DMS 273 treated with DMSO at 0.1 percent for 48 hours (cell line): Measurements from ENCODE around the gene BCL7A.
"Not testable (repeated sequence)": the region's sequence is repeated elsewhere in the genome, so short reads cannot be mapped to it uniquely, and the experiment has no call there.

Experiments
- DNase-seq: peaks from one replicate; lab custom pipeline; 2025; lab: John Stamatoyannopoulos, UW

BCL7A gene

DNA sequence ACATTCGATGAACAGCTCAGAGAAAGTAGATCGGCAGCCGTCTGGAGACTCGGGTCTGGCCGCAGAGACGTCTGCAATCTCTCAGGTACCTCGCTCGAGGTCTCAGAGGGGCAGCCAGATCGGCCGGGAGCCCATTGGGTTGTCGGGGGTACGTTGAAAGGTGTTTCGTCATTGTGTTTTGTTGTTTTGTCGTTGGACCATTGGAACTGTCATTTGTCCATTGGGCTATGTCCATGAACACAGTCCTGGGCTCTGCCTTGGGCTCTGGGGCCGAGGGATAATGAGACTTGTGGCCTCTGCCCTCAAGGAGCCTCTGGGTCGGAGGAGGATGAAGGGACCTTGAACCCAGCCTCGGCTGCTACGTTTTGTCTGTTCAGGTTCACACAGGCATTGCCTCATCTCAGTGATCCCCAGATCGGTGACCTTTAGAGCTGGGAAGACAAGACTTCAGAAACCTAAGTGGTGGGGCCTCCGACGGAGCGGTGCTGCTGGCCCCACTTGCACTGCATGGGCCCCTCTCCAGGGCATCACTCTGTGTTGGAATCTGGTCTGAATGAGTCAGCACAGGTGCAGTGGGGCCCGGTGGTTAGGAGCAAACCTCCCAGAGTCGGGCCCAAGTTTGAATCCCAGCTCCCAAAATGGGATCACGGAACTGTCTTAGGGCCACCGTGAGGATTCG is 33.3 kb downstream of the BCL7A start:
- no peak for DNase-seq

DNA sequence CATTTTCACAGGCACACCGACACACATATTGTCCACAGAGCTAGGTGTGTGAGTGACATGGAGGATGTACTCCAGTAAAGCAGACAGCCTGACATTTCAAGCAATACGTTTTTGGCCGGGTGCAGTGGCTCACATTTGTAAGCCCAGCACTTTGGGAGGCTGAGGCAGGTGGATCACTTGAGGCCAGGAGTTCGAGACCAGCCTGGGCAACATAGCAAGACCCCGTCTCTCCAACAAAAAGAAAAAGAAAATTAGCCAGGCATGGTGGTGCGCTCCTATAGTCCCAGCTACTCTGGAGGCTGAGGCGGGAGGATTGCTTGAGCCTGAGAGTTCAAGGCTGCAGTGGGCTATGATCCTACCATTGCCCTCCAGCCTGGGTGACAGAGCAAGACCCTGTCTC is 34.7 kb downstream of the BCL7A start:
- DNase-seq: not testable (repeated sequence)

DNA sequence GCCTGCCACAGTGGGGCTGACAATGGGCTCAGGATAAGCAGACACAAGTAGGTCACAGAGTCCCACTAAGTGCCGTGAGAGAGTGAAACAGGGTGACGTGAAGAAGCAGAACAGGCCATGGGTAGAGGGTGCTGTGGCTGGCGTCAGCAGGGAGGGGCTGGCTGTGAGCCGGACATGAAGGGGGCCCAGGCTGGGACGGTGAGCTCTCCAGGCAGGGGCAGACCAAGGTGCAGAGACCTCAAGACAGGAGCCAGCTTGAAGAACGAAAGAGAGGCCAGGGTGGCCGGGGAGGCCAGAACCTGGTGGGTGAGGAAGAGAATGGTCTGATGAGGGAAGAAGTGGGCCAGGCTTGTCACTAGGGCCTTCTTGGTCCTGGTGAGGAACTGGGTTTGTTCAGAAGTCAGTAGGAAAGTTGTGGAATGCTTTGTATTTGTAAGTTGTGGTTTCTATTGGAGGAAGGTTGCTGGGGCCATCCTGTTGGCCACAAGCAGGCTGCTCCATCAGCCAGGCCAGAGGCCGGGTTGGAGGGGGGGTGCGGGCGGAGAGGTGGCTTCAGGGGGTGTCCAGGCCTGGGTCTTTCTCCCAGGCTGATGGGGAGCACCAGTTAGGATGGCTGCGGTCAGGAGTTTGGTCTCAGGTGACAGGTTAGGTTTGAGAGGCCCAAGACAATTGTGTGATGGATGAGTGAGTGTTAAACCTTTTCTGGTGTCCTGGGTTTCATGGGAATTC is 35.5 kb downstream of the BCL7A start:
- DNase-seq: no peak

DNA sequence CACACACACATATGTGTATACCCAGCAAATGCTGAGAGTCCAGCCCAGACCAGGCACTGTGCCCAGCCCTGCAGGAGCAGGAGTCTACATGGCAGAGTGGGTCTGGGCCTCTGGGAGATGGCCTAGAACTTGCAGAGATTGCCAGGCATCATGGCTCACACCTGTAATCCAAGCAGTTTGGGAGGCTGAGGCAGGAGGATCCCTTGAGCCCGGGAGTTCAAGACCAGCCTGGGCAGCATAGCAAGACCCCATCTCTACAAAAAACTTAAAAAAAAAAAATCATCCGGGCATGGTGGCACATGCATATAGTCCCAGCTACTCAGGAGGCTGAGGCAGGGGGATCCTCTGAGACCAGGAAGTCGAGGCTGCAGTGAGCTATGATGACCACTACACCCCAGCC is 36.1 kb downstream of the BCL7A start:
- DNase-seq: no peak

DNA sequence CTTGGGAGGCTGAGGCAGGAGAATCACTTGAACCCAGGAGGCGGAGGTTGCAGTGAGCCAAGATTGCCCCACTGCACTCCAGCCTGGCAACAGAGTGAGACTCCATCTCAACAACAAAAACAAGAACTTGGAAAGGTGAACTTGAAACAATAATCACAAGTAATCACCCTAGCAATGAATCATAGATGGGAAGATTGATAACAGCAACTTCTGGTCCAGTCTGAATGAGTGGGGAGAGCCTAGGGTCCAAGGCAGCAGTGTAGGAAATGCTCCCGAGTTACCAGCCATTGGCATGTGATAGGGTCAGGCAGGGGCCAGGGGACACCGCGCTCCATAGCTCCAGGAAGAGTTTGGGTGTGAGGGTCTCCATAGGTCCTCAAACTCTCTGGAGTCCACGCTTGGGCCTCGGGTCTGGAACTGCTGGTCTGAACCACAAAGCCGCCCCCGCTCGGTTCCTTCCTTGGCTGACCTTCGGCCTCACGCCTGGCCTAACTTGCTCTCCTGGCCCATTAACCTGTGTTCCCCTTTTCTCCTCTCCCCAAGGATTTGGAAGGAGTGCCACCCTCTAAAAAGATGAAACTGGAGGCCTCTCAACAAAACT is 37.0 kb downstream of the BCL7A start:
- DNase-seq: no peak

DNA sequence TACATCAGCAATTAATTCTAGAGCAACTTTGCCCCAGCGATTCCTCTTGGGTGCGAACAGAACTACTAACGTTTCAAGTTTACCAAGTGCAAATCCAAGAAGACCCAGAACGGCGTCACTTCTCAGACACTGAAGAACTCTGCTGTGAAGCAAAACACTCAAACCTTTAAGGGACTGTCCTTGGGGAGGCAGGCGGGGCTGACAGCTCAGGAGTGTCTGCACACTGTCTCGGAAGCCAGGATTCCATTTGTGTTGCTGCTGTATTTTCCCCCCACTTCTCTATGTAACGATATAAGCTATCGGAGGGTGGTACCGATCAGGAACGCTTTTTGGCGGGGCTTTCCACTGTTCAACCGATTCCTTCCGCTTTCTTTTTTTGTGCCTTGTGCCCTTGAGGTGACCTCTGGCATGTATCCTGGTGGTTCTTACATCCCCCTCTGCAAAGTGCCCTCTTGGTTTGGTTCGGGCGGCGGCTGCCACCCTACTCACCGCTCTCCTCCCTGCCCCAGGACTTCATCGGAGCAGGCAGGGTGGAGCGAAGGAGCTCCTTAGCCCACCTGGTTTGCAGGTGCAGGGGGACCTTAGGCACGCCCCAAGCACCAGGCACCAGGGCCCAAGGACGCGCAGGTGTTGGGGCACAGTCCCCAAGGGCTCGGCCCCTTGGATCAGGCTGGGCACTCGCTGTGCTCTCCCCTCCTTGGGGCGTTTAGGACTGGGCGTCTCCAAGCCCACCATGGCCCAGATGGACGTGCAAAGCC is 37.7 kb downstream of the BCL7A start:
- DNase-seq: no peak

DNA sequence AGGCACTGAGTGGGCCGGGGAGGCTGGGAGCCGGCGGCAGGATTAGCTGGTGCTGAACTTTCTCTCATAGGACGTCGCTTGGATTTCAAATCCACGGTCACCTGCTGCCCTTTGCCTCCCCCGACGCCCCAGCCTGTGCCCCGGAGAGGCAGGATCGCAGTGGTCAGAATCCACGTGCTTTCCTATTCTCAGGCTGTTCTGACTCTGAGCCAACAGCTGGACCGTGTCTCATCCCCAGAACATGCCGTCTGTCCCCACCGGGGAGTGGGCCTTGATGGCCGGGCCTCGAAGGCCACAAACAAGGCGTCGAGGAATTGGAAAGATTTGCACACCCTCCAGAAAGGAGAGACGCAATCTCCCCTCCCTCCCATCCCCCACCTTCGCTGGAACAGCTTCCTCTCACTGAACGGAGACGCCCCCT is 38.4 kb downstream of the BCL7A start:
- DNase-seq: no peak

DNA sequence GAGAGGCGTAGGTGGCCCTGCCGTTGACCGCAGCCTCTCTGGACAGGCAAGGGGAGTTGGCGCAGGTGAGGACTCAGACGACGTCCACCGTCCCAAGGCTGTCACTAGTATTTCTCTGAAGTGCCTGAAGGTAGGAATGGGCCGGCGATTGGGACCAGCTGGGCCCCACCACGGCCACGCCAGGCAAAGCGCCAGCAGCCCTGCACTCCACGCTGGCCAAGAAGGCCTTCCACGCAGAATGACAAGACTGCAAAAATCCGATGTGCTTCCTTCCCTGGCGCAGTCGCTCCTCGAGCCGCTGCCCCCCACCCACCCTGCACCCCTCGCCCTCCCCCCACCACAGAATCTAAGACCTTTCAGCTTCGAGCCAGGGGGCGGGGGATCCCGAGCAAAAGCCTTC is 39.6 kb downstream of the BCL7A start:
- no peak for DNase-seq

DNA sequence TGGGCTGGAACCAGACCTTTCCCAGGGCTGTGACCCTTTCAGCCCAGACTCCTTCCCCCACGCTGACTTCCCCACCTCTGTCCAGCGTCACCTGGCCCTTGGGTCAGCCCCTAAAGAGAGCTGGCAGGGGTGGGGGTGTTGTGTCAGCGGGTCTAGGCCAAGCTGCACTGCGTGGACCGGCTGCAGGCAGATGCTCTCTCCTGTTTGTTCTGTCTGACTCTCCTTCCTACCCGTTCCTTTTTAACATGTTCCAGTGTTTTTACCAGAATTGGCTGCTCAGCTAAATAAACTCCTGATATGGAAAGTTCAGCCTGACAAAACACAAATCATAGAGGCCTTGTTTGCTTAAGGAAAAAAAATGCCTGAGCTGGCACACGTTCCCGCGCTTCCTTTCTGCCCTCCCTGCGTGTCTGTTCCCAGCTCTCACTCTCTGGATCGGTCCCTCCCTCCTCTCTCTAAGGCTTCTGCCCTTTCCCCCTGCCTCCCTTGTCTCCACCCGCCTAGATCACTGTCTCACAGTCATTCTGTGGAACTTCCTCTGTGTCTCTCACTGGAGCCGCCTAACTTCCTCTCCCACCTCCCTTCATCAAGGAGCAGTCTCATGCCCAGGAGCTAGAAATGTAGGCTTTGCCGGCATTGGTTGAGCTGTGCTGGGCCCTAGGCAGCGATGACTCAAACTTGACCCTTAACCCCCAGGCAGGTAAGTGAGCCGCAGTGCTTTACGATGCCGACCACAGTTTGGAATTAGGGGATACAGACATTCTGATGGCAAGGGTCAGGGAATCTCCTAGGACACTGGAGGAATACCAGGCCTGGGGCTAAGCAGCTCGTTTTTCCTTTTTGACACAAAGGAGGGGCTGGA is 41.4 kb downstream of the BCL7A start:
- DNase-seq: no peak

DNA sequence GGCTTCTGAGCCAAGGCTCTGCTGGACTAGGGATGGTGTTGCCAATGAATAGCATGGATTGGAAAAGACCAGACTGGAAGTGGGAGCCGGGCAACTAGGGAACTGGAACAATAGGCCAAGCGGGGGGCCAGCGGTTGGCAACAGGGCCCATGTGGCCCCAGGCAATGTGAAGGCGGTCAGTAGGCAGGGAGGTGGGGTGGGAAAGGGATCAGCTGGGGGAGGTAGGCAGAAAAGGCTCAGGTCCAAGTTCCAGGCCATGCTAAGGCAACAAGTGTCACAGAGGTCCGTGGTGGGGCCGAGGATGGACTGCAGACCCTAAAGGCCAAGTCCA is 42.0 kb downstream of the BCL7A start:
- DNase-seq: no peak

DNA sequence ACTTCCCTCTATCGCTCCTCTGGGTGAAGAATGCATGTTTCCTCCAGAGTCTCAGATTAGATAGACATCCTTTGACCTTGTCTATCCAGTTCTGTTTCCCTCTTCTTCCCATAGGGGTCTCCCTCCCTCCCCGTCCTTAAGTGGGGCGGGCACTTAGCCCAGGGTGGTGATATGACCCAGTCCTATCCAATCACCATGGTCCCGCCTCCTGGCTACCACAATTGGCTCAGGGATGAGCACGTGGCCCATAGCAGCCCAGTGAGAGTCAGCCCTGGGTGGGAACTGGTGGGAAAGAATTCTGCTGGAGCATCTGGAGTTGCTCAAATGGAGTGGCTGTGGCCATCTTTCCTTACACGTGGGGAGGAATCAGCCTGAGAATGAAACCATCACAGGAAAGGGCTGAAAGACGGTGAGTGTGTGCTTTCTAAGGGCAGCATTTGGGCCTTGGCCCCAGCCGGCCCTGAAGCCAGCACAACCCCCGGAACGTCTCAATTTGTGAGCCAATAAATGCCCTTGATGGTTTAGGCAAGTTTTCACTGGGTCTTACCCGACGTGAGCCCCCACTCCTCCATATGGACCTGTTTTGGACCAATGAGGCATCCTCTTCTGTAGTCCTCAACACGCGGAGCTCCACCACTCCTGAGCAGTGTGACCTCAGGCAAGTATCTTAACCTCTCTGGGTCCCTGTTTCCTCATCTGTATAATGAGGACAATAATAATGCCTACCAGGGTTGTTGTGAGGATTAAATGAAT is 42.5 kb downstream of the BCL7A start:
- DNase-seq: peak; percentile 86

DNA sequence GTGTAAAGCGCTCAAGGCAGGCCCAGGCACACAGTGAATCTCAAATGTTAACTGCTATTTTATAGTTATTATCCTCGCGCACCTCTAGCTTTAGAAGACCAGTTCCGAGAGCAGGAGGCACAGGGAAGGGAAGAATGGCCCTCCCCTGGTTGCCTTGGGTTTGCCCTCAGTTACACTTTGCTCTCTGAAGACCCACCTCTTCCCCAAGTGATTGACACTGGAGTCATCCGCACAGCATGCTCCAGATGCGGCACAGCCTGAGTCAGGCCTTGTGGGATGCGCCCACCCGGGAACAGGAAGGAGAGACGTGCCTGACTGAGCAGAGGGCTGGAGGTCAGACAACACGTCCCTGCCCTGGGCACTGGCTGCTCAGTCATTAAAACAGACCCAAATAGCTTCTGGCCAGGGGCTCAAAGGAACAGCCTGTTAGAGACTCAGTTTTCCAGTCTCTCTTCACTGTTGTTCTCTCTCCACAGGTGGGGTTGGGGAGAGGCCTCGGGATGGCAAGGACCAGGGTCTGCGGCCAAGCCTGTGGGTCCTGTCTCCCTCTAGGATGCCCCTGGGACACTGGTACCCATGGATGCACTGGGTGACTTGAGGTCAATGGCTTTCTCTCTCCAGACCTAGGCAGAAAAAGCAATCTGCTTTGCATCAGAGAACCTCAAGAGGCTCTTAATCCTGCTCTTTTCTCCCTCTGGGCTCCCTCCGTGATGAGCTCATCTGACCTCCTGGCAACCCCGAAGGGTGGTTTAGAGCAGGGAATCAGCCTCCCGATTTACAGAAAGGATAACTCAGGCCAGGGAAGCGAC is 43.3 kb downstream of the BCL7A start:
- DNase-seq: no peak

DNA sequence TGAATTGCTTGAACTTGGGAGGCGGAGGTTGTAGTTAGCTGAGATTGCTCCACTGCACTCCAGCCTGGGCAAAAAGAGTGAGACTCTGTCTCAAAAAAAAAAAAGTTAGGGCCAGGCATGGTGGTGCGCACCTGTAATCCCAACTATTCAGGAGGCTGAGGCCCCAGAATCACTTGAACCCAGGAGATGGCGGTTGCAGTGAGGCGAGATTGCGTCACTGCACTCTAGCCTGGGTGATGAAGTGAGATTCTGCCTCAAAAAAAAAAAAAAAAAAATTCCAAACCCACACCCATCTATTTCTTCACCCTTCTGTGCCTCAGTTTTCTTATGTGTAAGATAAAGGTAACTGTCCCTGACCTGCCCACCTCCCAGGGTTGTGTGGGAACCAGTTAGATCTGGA is 45.9 kb downstream of the BCL7A start:
- no peak for DNase-seq

DNA sequence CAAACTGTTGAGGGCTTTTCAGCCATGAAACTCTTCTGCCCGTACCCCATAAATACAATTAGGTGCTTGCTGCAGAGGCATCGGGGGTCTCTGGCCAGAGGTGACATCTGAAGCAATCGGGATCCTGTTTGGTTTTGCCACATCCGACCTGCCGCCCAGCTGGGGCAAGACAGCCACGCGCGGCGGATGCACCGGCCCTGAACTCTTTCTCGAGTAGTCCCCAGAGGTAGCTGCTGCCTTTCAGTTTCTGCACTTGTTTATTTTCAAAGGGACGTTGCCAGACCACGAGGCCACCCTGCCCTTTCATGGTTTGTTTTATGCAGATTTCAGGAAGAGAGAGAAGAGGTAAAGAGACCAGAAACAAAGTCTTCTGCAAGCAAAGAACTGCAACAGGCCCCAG is 46.3 kb downstream of the BCL7A start:
- DNase-seq: no peak

DNA sequence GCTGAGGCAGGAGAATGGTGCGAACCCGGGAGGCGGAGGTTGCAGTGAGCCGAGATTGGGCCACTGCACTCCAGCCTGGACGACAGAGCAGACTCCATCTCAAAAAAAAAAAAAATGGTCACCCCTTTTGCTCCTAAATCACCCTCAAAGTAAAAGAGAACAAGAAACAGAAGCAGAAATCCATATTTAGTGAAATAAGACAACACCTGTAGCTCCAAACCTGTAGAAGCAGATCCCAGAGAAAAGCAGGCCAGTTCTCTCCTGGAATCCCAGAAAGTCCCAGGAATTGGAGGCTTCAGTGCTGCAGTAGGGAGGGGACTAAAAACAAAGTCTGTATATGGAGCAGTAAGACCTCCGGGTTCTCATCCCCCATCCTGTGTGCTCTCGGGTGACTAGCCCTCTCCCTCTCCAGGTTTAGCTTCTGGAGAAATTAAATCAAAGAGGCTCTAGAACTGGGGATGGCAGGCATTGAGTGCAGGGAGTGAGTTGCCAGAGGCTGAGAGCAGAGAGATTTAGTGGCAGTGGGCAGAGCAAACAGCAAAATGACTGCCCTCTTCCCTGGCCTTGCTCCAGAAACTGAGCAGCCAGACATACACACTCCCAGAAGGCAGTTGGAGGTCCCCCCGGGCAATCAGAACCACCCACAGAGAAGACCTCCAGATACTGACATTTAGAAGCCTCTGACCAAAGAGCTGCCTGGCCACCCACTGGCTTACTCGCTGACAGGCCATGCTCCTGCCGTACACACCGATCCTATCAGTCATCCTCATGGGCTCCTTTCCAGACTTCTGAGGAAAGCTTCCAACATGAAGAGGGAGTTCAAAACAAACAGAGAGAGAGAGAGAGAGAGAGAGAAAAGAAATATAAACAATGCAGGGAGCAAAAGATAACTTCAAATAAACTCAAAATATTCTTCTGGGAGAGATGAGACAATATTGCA is 50.6 kb downstream of the BCL7A start:
- DNase-seq: no peak

DNA sequence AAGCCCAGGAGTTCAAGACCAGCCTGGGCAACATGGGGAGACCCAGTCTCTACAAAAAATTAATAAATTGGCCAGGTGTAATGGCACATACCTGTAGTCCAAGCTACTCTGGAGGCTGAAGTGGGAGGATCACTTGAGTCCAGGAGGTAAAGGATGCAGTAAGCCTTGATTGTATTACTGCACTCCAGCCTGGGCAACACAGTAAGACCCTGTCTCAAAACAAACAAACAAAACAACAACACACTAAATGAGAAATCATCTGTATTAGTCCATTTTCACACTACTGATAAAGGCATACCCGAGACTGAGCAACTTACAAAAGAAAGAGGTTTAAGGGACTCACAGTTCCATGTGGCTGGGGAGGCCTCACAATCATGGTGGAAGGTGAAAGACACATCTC is 52.1 kb downstream of the BCL7A start:
- DNase-seq: no peak

DNA sequence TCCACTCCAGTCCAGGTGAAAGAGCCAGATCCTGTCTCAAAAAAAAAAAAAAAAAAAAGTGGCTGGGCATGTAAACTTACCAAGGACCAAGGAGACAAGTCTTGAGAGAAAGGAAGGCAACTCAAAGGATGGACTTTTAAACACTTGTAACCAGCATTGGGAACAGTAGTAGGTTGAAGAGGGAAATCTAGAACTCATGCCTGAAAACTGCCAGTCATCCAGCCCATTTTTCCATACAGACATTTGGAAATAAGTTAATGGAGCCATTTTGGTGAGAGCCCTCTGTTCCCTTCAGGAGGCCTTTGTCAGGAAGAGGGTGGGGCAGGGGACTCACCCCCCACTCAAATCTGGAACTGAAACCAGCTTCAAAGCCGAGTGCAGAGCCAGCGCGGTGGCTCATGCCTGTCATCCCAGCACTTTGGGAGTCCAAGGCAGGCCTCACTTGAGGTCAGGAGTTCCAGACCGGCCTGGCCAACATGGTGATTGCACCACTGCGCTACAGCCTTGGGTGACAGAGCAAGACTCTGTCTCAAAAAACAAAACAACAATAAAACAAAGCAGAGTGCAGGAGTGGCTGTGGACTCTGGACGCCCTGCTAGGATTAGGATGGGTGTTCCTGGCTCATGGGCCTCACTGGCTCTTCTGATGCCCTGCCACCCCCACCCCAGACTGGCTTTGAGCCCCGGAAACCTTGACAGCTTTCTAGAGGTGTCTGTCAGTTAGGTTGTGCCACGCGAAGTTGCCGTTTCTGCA is 55.2 kb downstream of the BCL7A start:
- DNase-seq: no peak
